ENCODE data around the gene CLDN16. TPM values are rescaled to one million over a fixed set of nuclear protein-coding genes. Genes with fewer than 3 reads are reported as not detected.

CLDN16 gene
- total and polyA plus RNA-seq, 9 of the 15 experiments (the other 6 are each of a cell fraction or from before 2014, with no cell fraction given) = 0.04 to 0.11 (median 0.04) TPM; not detected in 6

GRCh38 chr3:190370369-190370768 lies 17.6 kb upstream of the CLDN16 start:
- H3K4me3 ChIP-seq = no peak overlapping the region
- DNase-seq (ENCODE audit: extremely low read depth in 1 of 4, low spot score in 3 of 4) (no peak), FAIRE-seq (no peak), ATAC-seq (no peak)
- 0% methylated on average over 2 of the region's 2 CpGs for WGBS (ENCODE audit: insufficient coverage, low coverage, missing lambda C conversion rate)
- H3K27me3 ChIP-seq (ENCODE audit: control insufficient read depth in 2 of 2, insufficient read depth in 2 of 2, low read length in 2 of 2) = no peaks in the 10 kb centered on the region
- no peaks in the 10 kb centered on the region for H3K9me3 ChIP-seq (replicated peaks; ENCODE audit: control insufficient read depth, insufficient read depth, low read depth, low read length)
- CTCF ChIA-PET (ENCODE audit: low intra/inter-chr PET ratio) = no interaction called here
- intact Hi-C loops (cut with micrococcal nuclease) (no loop called here), in situ Hi-C loops (cut with MboI) (no loop called here)
- H2AFZ ChIP-seq (ENCODE audit: low read depth, low read length) = no peak overlapping the region
- TF ChIP-seq STAT6 (CRISPR knock-in tag; IDR thresholded peaks at IDR 0.05) (no peak), FOS (IDR thresholded peaks at IDR 0.05; ENCODE audit: extremely low read depth, insufficient read length) (no peak), ZNF561 (CRISPR knock-in tag; conservative IDR thresholded peaks at IDR 0.05) (no peak), MITF (IDR thresholded peaks at IDR 0.05) (no peak), ARHGAP35 (IDR thresholded peaks at IDR 0.05; ENCODE audit: partially characterized antibody) (no peak), SMARCE1 (IDR thresholded peaks at IDR 0.05) (no peak), TOE1 (IDR thresholded peaks at IDR 0.05; ENCODE audit: borderline replicate concordance) (no peak), TOE1 (CRISPR knock-in tag; IDR thresholded peaks at IDR 0.05; ENCODE audit: borderline replicate concordance, low read depth) (no peak), PPARD (CRISPR knock-in tag; IDR thresholded peaks at IDR 0.05) (no peak), ZNF280A (IDR thresholded peaks at IDR 0.05; ENCODE audit: low read depth, partially characterized antibody) (no peak), NRF1 (conservative IDR thresholded peaks at IDR 0.05 in 1 of 2, IDR thresholded peaks at IDR 0.05 in 1 of 2) (no peak), KLF1 (tag; IDR thresholded peaks at IDR 0.05) (no peak), ETS1 (conservative IDR thresholded peaks at IDR 0.05; ENCODE audit: control insufficient read depth, low read depth, low read length) (no peak)
- no peaks in the 10 kb centered on the region for H3K9me1 ChIP-seq (ENCODE audit: control insufficient read depth, insufficient read depth, low read length)
- BruUV-seq (replicated peaks) = no TSS peak
- no peaks in the 10 kb centered on the region for H3K36me3 ChIP-seq (ENCODE audit: control insufficient read depth, insufficient read depth, low read length)
- POLR2A ChIA-PET = no interaction called here
- no peak overlapping the region for H3K4me2 ChIP-seq (ENCODE audit: insufficient read depth, low read length)
- no peaks in the 10 kb centered on the region for H3K79me2 ChIP-seq (ENCODE audit: control insufficient read depth, insufficient read depth, low read length)
- H3K9ac ChIP-seq (ENCODE audit: insufficient read depth in 1 of 2, low read depth in 2 of 2, low read length in 2 of 2) = no peak overlapping the region
- H3K4me1 ChIP-seq (replicated peaks in 1 of 2; ENCODE audit: control insufficient read depth in 2 of 2, insufficient read depth in 2 of 2, low read length in 2 of 2) = no peaks in the 10 kb centered on the region
- no peak overlapping the region for H3K27ac ChIP-seq (ENCODE audit: extremely low read depth, low read depth, low read length)
- no peaks in the 10 kb centered on the region for H4K20me1 ChIP-seq (replicated peaks; ENCODE audit: control insufficient read depth, insufficient read depth, low read length)
